DOHH2 (cell line): ENCODE measurements around the gene COL18A1.

Experiments used
- CTCF ChIP-seq: fragments of 200-600 bp; sonication (generic); IDR thresholded peaks from one replicate; pipeline ENCODE4 v1.5.1; 2014; ENCODE audit warnings: antibody characterized with exemption, mild to moderate bottlenecking, low read depth, low read length; ENCODE audit not compliant: poor library complexity, severe bottlenecking
- EZH2phosphoT487 ChIP-seq: fragments of 200-600 bp; sonication (generic); IDR thresholded peaks from 2 replicates; pipeline ENCODE4 v1.6.1; 2017; ENCODE audit warnings: borderline replicate concordance, mild to moderate bottlenecking, antibody characterized with exemption, low read length, moderate library complexity, mixed read lengths

GRCh38 chr21:45473496-45474322 is 68.7 kb downstream of the COL18A1 start:
- TF ChIP-seq CTCF: no peak
- TF ChIP-seq EZH2phosphoT487: no peak
